Esophagus (tissue), 2 donors: ENCODE results near the gene CDC40. TPM values are rescaled to one million over a fixed set of nuclear protein-coding genes. Genes with fewer than 3 reads are reported as not detected.
"Not testable (repeated sequence)": the region's sequence is repeated elsewhere in the genome, so short reads cannot be mapped to it uniquely, and the experiment has no call there.

Experiments
- H3K27ac ChIP-seq, 2 donors: one replicate each; pipeline ENCODE4 v1.5.1; 2013; ENCODE audit warnings: low read depth in 2 of 2, mild to moderate bottlenecking in 2 of 2, inconsistent platforms in 1 of 2, low read length in 1 of 2, moderate library complexity in 1 of 2
- H3K27me3 ChIP-seq, 2 donors: one replicate each; pipeline ENCODE4 v1.6.1; 2013; ENCODE audit warnings: low read length in 2 of 2, control low read depth in 1 of 2, mild to moderate bottlenecking in 1 of 2; ENCODE audit not compliant: insufficient read depth in 2 of 2, control insufficient read depth in 1 of 2
- H3K36me3 ChIP-seq, 2 donors: one replicate each; pipeline ENCODE4 v1.6.1; 2013; ENCODE audit warnings: low read length in 1 of 2; ENCODE audit not compliant: control insufficient read depth in 2 of 2, insufficient read depth in 2 of 2
- H3K4me1 ChIP-seq, 2 donors: one replicate each; pipeline ENCODE4 v1.6.1; 2013; ENCODE audit warnings: low read length in 1 of 2; ENCODE audit not compliant: control insufficient read depth in 2 of 2, insufficient read depth in 2 of 2
- H3K4me3 ChIP-seq, 2 donors: one replicate each; pipeline ENCODE4 v1.5.1; 2013; ENCODE audit warnings: low read length in 2 of 2, mild to moderate bottlenecking in 2 of 2, low read depth in 1 of 2, moderate library complexity in 1 of 2
- H3K9me3 ChIP-seq, 2 donors: one replicate each; pipeline ENCODE4 v1.6.1; 2013; ENCODE audit warnings: mild to moderate bottlenecking in 2 of 2, low read depth in 1 of 2, low read length in 1 of 2, moderate library complexity in 1 of 2; ENCODE audit not compliant: control insufficient read depth in 2 of 2, insufficient read depth in 1 of 2
- WGBS, 2 donors: extraction: QIAGEN DNeasy Blood & Tissue Kit; methylation state at CpG; one replicate each; pipeline ENCODE4 v1.1.7; 2013; 5-methylcytosine and 5-hydroxymethylcytosine counted together
- polyA plus RNA-seq, 2 donors: library from polyadenylated mRNA; stranded (reverse); fragments of 200-250 nt; gene quantifications; one replicate each; pipeline ENCODE4 v1.2.3, GENCODE V29; 2013
- donor health status: healthy with polysubstance abuse.
- donor health status: Bipolar disorder and iron deficiency.

CDC40 gene
- polyA plus RNA-seq, 2 donors = 3.7 to 6.1 TPM

GRCh38 chr6:110232450-110232849 is 52.2 kb downstream of the CDC40 start:
- Histone ChIP-seq H3K9me3 (no peaks in the 10 kb centered on the region), H3K27me3 (no peaks in the 10 kb centered on the region), H3K4me1 (no peaks in the 10 kb centered on the region), H3K36me3 (peaks cover 2 to 3% of the 10 kb centered on the region in 2 donors), H3K4me3 (no peak overlapping the region), H3K27ac (no peak overlapping the region)
- whole genome bisulfite sequencing, 2 donors = 72 to 77% methylated on average over 2 of the region's 2 CpGs

- Histone ChIP-seq H3K36me3 (peaks cover 0 to 2% of the 10 kb centered on the region in 2 donors), H3K4me3 (no peak overlapping the region), H3K27me3 (no peaks in the 10 kb centered on the region), H3K4me1 (no peaks in the 10 kb centered on the region), H3K9me3 (no peaks in the 10 kb centered on the region), H3K27ac (no peak overlapping the region)
- 92 to 94% methylated on average over 2 of the region's 2 CpGs for WGBS, 2 donors
Observed at GRCh38 chr6:110233770-110234374, 53.6 kb downstream of the CDC40 start.

GRCh38 chr6:110236007-110236406 is 55.8 kb downstream of the CDC40 start:
- not testable (repeated sequence) for H3K4me1 ChIP-seq, H3K27ac ChIP-seq, H3K9me3 ChIP-seq, H3K36me3 ChIP-seq, H3K27me3 ChIP-seq, H3K4me3 ChIP-seq
- 96 to 100% methylated on average over 1 of the region's 1 CpG for WGBS, 2 donors

GRCh38 chr6:110239526-110240274 is 59.5 kb downstream of the CDC40 start:
- Histone ChIP-seq H3K27me3 (no peaks in the 10 kb centered on the region), H3K36me3 (peaks cover 0 to 2% of the 10 kb centered on the region in 2 donors), H3K4me1 (no peaks in the 10 kb centered on the region), H3K27ac (no peak overlapping the region), H3K4me3 (no peak overlapping the region), H3K9me3 (no peaks in the 10 kb centered on the region)
- WGBS, 2 donors = 96 to 98% methylated on average over 1 of the region's 1 CpG

- H3K27me3 ChIP-seq, H3K9me3 ChIP-seq, H3K27ac ChIP-seq, H3K4me3 ChIP-seq, H3K4me1 ChIP-seq, H3K36me3 ChIP-seq: not testable (repeated sequence)
- WGBS, 2 donors = 73 to 85% methylated on average over 3 of the region's 3 CpGs
Observed at GRCh38 chr6:110244621-110245020, 64.4 kb downstream of the CDC40 start.

GRCh38 chr6:110246378-110246777 is 66.2 kb downstream of the CDC40 start:
- no peak overlapping the region for H3K27ac ChIP-seq
- no peaks in the 10 kb centered on the region for H3K27me3 ChIP-seq
- H3K4me1 ChIP-seq = no peaks in the 10 kb centered on the region
- H3K4me3 ChIP-seq = no peak overlapping the region
- no peaks in the 10 kb centered on the region for H3K36me3 ChIP-seq
- no peaks in the 10 kb centered on the region for H3K9me3 ChIP-seq
- WGBS, 2 donors = 95 to 97% methylated on average over 3 of the region's 3 CpGs

GRCh38 chr6:110246900-110247546 is 66.8 kb downstream of the CDC40 start:
- Histone ChIP-seq H3K4me1 (no peaks in the 10 kb centered on the region), H3K27me3 (no peaks in the 10 kb centered on the region), H3K27ac (no peak overlapping the region), H3K9me3 (no peaks in the 10 kb centered on the region), H3K36me3 (no peaks in the 10 kb centered on the region), H3K4me3 (no peak overlapping the region)
- 97 to 98% methylated on average over 3 of the region's 3 CpGs for WGBS, 2 donors

- Histone ChIP-seq H3K4me3 (no peak overlapping the region), H3K36me3 (no peaks in the 10 kb centered on the region)
Observed at GRCh38 chr6:110250058-110250457, 69.8 kb downstream of the CDC40 start.

GRCh38 chr6:110250838-110251237 is 70.6 kb downstream of the CDC40 start:
- no peaks in the 10 kb centered on the region for H3K9me3 ChIP-seq
- WGBS, 2 donors = 76 to 78% methylated on average over 5 of the region's 5 CpGs
- H3K4me3 ChIP-seq = no peak overlapping the region
- H3K27ac ChIP-seq = no peak overlapping the region
- no peaks in the 10 kb centered on the region for H3K36me3 ChIP-seq
- no peaks in the 10 kb centered on the region for H3K27me3 ChIP-seq
- H3K4me1 ChIP-seq = no peaks in the 10 kb centered on the region

More at GRCh38 chr6:110250058-110250457, 69.8 kb downstream of the CDC40 start:
- H3K27me3 ChIP-seq = no peaks in the 10 kb centered on the region
- H3K27ac ChIP-seq = no peak overlapping the region
- WGBS, 2 donors = 76 to 83% methylated on average over 4 of the region's 4 CpGs
- no peaks in the 10 kb centered on the region for H3K4me1 ChIP-seq
- H3K9me3 ChIP-seq = no peaks in the 10 kb centered on the region
